ENCODE results near the gene DLG4. TPM values are rescaled to one million over a fixed set of nuclear protein-coding genes. Genes with fewer than 3 reads are reported as not detected.
"Not testable (repeated sequence)": the region's sequence is repeated elsewhere in the genome, so short reads cannot be mapped to it uniquely, and the experiment has no call there.

Gene DLG4
- total RNA-seq, 2 experiments from 2014 or later: 7.9 to 8.4 TPM

- H3K9me3 Mint-ChIP-seq: no peaks in the 10 kb centered on the region
- H3K4me1 Mint-ChIP-seq (ENCODE audit: low read depth): no peaks in the 10 kb centered on the region
- no peak for DNase-seq
- POLR2A ChIA-PET: no interaction called here
- no peak overlapping the region for H3K27ac Mint-ChIP-seq
- no peaks in the 10 kb centered on the region for H3K36me3 Mint-ChIP-seq
- H3K27me3 Mint-ChIP-seq: no peaks in the 10 kb centered on the region
- intact Hi-C loops (cut with micrococcal nuclease): no loop called here
- no peak overlapping the region for H3K4me3 Mint-ChIP-seq
- CTCF ChIA-PET: no interaction called here
Observed at GRCh38 chr17:7192271-7192937, 27.2 kb downstream of the DLG4 start.

GRCh38 chr17:7191571-7192270 is 27.9 kb downstream of the DLG4 start:
- no peaks in the 10 kb centered on the region for H3K4me1 Mint-ChIP-seq (ENCODE audit: low read depth)
- H3K9me3 Mint-ChIP-seq: no peaks in the 10 kb centered on the region
- no peaks in the 10 kb centered on the region for H3K27me3 Mint-ChIP-seq
- ChIA-PET POLR2A (no interaction called here), CTCF (interaction anchor here (1.2 kb wide), 1 partner anchor 15 kb away, joined by 6 read pairs; no protein-coding TSS in a partner anchor)
- no peak overlapping the region for H3K27ac Mint-ChIP-seq
- peak; percentile 36 for DNase-seq
- no peaks in the 10 kb centered on the region for H3K36me3 Mint-ChIP-seq
- intact Hi-C loops (cut with micrococcal nuclease): no loop called here
- no peak overlapping the region for H3K4me3 Mint-ChIP-seq

GRCh38 chr17:7191069-7191468 is 28.6 kb downstream of the DLG4 start:
- intact Hi-C loops (cut with micrococcal nuclease): no loop called here
- no peak for DNase-seq
- H3K36me3 Mint-ChIP-seq: no peaks in the 10 kb centered on the region
- no peak overlapping the region for H3K4me3 Mint-ChIP-seq
- CTCF ChIA-PET: interaction anchor here (1.2 kb wide), 1 partner anchor 14 kb away, joined by 6 read pairs; no protein-coding TSS in a partner anchor
- no peaks in the 10 kb centered on the region for H3K4me1 Mint-ChIP-seq (ENCODE audit: low read depth)
- H3K27ac Mint-ChIP-seq: no peak overlapping the region
- no peaks in the 10 kb centered on the region for H3K9me3 Mint-ChIP-seq
- POLR2A ChIA-PET: no interaction called here
- no peaks in the 10 kb centered on the region for H3K27me3 Mint-ChIP-seq

- ChIA-PET POLR2A (no interaction called here), CTCF (no interaction called here)
- Mint-ChIP-seq H3K4me1 (ENCODE audit: low read depth) (no peaks in the 10 kb centered on the region), H3K9me3 (no peaks in the 10 kb centered on the region), H3K27ac (no peak overlapping the region), H3K36me3 (no peaks in the 10 kb centered on the region), H3K27me3 (no peaks in the 10 kb centered on the region), H3K4me3 (no peak overlapping the region)
- intact Hi-C loops (cut with micrococcal nuclease): no loop called here
- no peak for DNase-seq
Observed at GRCh38 chr17:7190276-7190917, 29.2 kb downstream of the DLG4 start.

GRCh38 chr17:7186241-7186640 is 33.4 kb downstream of the DLG4 start:
- no peaks in the 10 kb centered on the region for H3K9me3 Mint-ChIP-seq
- CTCF ChIA-PET: interaction anchor here (1.1 to 1.5 kb wide), 4 partner anchors 9 to 275 kb away, joined by 3 to 5 read pairs (median 3); no protein-coding TSS in a partner anchor
- intact Hi-C loops (cut with micrococcal nuclease): no loop called here
- peak; percentile 27 for DNase-seq
- no peaks in the 10 kb centered on the region for H3K4me1 Mint-ChIP-seq (ENCODE audit: low read depth)
- no peak overlapping the region for H3K4me3 Mint-ChIP-seq
- no peak overlapping the region for H3K27ac Mint-ChIP-seq
- POLR2A ChIA-PET: no interaction called here
- H3K36me3 Mint-ChIP-seq: no peaks in the 10 kb centered on the region
- no peaks in the 10 kb centered on the region for H3K27me3 Mint-ChIP-seq

GRCh38 chr17:7184647-7185046 is 35.0 kb downstream of the DLG4 start:
- H3K4me1 Mint-ChIP-seq (ENCODE audit: low read depth): no peaks in the 10 kb centered on the region
- POLR2A ChIA-PET: no interaction called here
- no peaks in the 10 kb centered on the region for H3K36me3 Mint-ChIP-seq

GRCh38 chr17:7184091-7184488 is 35.5 kb downstream of the DLG4 start:
- Mint-ChIP-seq H3K36me3 (no peaks in the 10 kb centered on the region), H3K4me3 (no peak overlapping the region), H3K9me3 (no peaks in the 10 kb centered on the region), H3K27me3 (no peaks in the 10 kb centered on the region), H3K27ac (no peak overlapping the region), H3K4me1 (ENCODE audit: low read depth) (no peaks in the 10 kb centered on the region)
- intact Hi-C loops (cut with micrococcal nuclease): no loop called here
- CTCF ChIA-PET: interaction anchor here (0.6 to 1.3 kb wide), 2 partner anchors 132 to 181 kb away, joined by 3 read pairs; no protein-coding TSS in a partner anchor
- DNase-seq: no peak
- POLR2A ChIA-PET: no interaction called here

More at GRCh38 chr17:7184647-7185046, 35.0 kb downstream of the DLG4 start:
- intact Hi-C loops (cut with micrococcal nuclease): no loop called here
- CTCF ChIA-PET: interaction anchor here (0.6 to 1.3 kb wide), 3 partner anchors 132 to 182 kb away, joined by 3 read pairs; no protein-coding TSS in a partner anchor
- H3K4me3 Mint-ChIP-seq: no peak overlapping the region
- no peak overlapping the region for H3K27ac Mint-ChIP-seq
- H3K27me3 Mint-ChIP-seq: no peaks in the 10 kb centered on the region
- H3K9me3 Mint-ChIP-seq: no peaks in the 10 kb centered on the region
- DNase-seq: no peak

- Mint-ChIP-seq H3K4me1 (ENCODE audit: low read depth) (no peaks in the 10 kb centered on the region), H3K27me3 (no peaks in the 10 kb centered on the region), H3K9me3 (no peaks in the 10 kb centered on the region), H3K36me3 (no peaks in the 10 kb centered on the region), H3K4me3 (no peak overlapping the region), H3K27ac (no peak overlapping the region)
- CTCF ChIA-PET: interaction anchor here (1.3 kb wide), 1 partner anchor 131 kb away, joined by 3 read pairs; no protein-coding TSS in a partner anchor
- DNase-seq: no peak
- POLR2A ChIA-PET: no interaction called here
- intact Hi-C loops (cut with micrococcal nuclease): no loop called here
Observed at GRCh38 chr17:7183433-7184090, 36.1 kb downstream of the DLG4 start.

- intact Hi-C loops (cut with micrococcal nuclease); POLR2A ChIA-PET; DNase-seq; H3K9me3 Mint-ChIP-seq; H3K4me3 Mint-ChIP-seq; H3K36me3 Mint-ChIP-seq; H3K27ac Mint-ChIP-seq: not testable (repeated sequence)
- Mint-ChIP-seq H3K4me1 (ENCODE audit: low read depth) (peaks cover 11% of the 10 kb centered on the region), H3K27me3 (peaks cover 12% of the 10 kb centered on the region)
- CTCF ChIA-PET: interaction anchor here (1.0 kb wide), 1 partner anchor 130 kb away, joined by 3 read pairs; no protein-coding TSS in a partner anchor
Observed at GRCh38 chr17:7182101-7182500, 37.5 kb downstream of the DLG4 start.

- intact Hi-C loops (cut with micrococcal nuclease): no loop called here
- CTCF ChIA-PET: no interaction called here
- peaks cover 12% of the 10 kb centered on the region for H3K27me3 Mint-ChIP-seq
Observed at GRCh38 chr17:7179317-7180254, 40.0 kb downstream of the DLG4 start, which contains the start of gene ASGR1. Gene ASGR1 (minus strand): TSS chr17:7179370. CDS start chr17:7178563, 807 bp downstream.

GRCh38 chr17:7178973-7179316 is 40.7 kb downstream of the DLG4 start:
- POLR2A ChIA-PET: no interaction called here
- Mint-ChIP-seq H3K4me3 (no peak overlapping the region), H3K9me3 (no peaks in the 10 kb centered on the region), H3K27me3 (peaks cover 12% of the 10 kb centered on the region), H3K36me3 (no peaks in the 10 kb centered on the region), H3K4me1 (ENCODE audit: low read depth) (peaks cover 11% of the 10 kb centered on the region), H3K27ac (no peak overlapping the region)
- CTCF ChIA-PET: interaction anchor here (0.7 to 2.6 kb wide), 2 partner anchors 46 to 133 kb away, joined by 7 to 16 read pairs; no protein-coding TSS in a partner anchor
- DNase-seq: no peak
- intact Hi-C loops (cut with micrococcal nuclease): no loop called here

More at GRCh38 chr17:7179317-7180254, 40.0 kb downstream of the DLG4 start, which contains the start of gene ASGR1:
- DNase-seq: no peak
- H3K4me1 Mint-ChIP-seq (ENCODE audit: low read depth): peaks cover 11% of the 10 kb centered on the region
- no peak within 1 kb of the TSS for H3K27ac Mint-ChIP-seq
- H3K9me3 Mint-ChIP-seq: no peaks in the 10 kb centered on the region
- POLR2A ChIA-PET: no interaction called here
- H3K4me3 Mint-ChIP-seq: no peak within 1 kb of the TSS
- H3K36me3 Mint-ChIP-seq: no peaks in the 10 kb centered on the region

Measured in activated CD4-positive, alpha-beta memory T cell treated with anti-CD3 and anti-CD28 coated beads for 36 hours (primary cell).